GM21447 (cell line): ENCODE measurements around the gene FGGY.
"Not testable (repeated sequence)": the region's sequence is repeated elsewhere in the genome, so short reads cannot be mapped to it uniquely, and the experiment has no call there.

ENCODE experiments used
- ATAC-seq: cut with Tn5 transposase; IDR thresholded peaks from one replicate; pipeline ENCODE4 v1.9.1; 2021; ENCODE audit not compliant: unreplicated experiment

The FGGY gene

GRCh38 chr1:59538476-59538875 is 241.6 kb downstream of the FGGY start:
- not testable (repeated sequence) for ATAC-seq

GRCh38 chr1:59539961-59540681 is 243.2 kb downstream of the FGGY start:
- ATAC-seq = no peak

GRCh38 chr1:59541161-59541560 is 244.3 kb downstream of the FGGY start:
- no peak for ATAC-seq

GRCh38 chr1:59541891-59542290 is 245.0 kb downstream of the FGGY start:
- no peak for ATAC-seq

GRCh38 chr1:59543211-59543668 is 246.3 kb downstream of the FGGY start:
- no peak for ATAC-seq

- no peak for ATAC-seq
Observed at GRCh38 chr1:59544615-59545293, 247.9 kb downstream of the FGGY start.

GRCh38 chr1:59545830-59546229 is 248.9 kb downstream of the FGGY start:
- ATAC-seq = no peak

GRCh38 chr1:59549066-59549837 is 252.4 kb downstream of the FGGY start:
- ATAC-seq = no peak

- ATAC-seq = no peak
Observed at GRCh38 chr1:59549903-59550302, 253.0 kb downstream of the FGGY start.

- ATAC-seq = no peak
Observed at GRCh38 chr1:59552007-59552406, 255.1 kb downstream of the FGGY start.

GRCh38 chr1:59553371-59553770 is 256.5 kb downstream of the FGGY start:
- no peak for ATAC-seq

GRCh38 chr1:59554011-59554663 is 257.2 kb downstream of the FGGY start:
- no peak for ATAC-seq

GRCh38 chr1:59554752-59555151 is 257.9 kb downstream of the FGGY start:
- ATAC-seq = no peak

- ATAC-seq = no peak
Observed at GRCh38 chr1:59556398-59556797, 259.5 kb downstream of the FGGY start.

GRCh38 chr1:59556802-59557548 is 260.1 kb downstream of the FGGY start:
- no peak for ATAC-seq

GRCh38 chr1:59557549-59557885 is 260.6 kb downstream of the FGGY start:
- ATAC-seq = no peak

GRCh38 chr1:59558580-59558979 is 261.7 kb downstream of the FGGY start:
- ATAC-seq = not testable (repeated sequence)

- ATAC-seq = peak; percentile 79
Observed at GRCh38 chr1:59560807-59561450, 264.0 kb downstream of the FGGY start.

GRCh38 chr1:59561796-59562195 is 264.9 kb downstream of the FGGY start:
- ATAC-seq = peak; percentile 21
